Measurements from ENCODE around the gene CLDN5.

DNA sequence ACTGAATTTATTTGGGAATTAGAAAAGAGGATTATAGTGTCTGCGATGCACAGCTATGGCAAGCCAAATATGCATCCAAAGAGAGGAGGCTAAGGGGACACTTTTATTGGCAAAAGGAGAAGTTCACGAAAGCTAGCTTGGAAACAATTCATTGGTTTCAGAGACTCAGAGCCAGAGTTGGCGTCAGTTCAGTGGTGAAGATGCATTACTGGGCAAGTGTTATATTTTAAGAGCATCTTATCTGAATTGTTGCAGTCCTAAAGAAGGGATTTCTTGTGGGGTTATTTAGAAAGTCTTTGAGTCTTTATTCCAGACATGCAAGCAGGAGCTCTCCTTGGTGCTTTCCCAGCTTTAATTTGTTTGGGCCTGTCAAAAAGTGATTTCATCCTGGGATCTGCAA is 15.0 kb downstream of the CLDN5 start:
- TF ChIP-seq, protein P1, sequence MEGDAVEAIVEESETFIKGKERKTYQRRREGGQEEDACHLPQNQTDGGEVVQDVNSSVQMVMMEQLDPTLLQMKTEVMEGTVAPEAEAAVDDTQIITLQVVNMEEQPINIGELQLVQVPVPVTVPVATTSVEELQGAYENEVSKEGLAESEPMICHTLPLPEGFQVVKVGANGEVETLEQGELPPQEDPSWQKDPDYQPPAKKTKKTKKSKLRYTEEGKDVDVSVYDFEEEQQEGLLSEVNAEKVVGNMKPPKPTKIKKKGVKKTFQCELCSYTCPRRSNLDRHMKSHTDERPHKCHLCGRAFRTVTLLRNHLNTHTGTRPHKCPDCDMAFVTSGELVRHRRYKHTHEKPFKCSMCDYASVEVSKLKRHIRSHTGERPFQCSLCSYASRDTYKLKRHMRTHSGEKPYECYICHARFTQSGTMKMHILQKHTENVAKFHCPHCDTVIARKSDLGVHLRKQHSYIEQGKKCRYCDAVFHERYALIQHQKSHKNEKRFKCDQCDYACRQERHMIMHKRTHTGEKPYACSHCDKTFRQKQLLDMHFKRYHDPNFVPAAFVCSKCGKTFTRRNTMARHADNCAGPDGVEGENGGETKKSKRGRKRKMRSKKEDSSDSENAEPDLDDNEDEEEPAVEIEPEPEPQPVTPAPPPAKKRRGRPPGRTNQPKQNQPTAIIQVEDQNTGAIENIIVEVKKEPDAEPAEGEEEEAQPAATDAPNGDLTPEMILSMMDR (conservative IDR thresholded peaks at IDR 0.05; ENCODE audit: low read depth, low read length), result no peak
- TF ChIP-seq EZH2 (IDR thresholded peaks at IDR 0.05; ENCODE audit: low read length, unreplicated experiment), result no peak

Measured in PC-3 (cell line).